Lung (tissue), 12 donors: ENCODE measurements around the gene MSL1. TPM values are rescaled to one million over a fixed set of nuclear protein-coding genes. Genes with fewer than 3 reads are reported as not detected.

Experiments used
- ATAC-seq: fragments of 200-7000 bp; cut with Tn5 transposase; one replicate; pipeline ENCODE4 v1.9.1; 2020; ENCODE audit warnings: moderate number of reproducible peaks; ENCODE audit not compliant: insufficient read depth, low FRiP score
- DNase-seq, 3 donors: peaks; one replicate each; pipeline ENCODE4 v3.0.0-alpha.2; 2013 to 2017
- H3K27ac ChIP-seq, 2 donors: one replicate each; pipeline ENCODE4 v1.5.1; 2013; ENCODE audit warnings: mild to moderate bottlenecking in 2 of 2, moderate library complexity in 2 of 2, control low read depth in 1 of 2, inconsistent platforms in 1 of 2, low read depth in 1 of 2, low read length in 1 of 2
- H3K27me3 ChIP-seq, 3 donors: one replicate each; pipeline ENCODE4 v1.5.1; 2013; ENCODE audit warnings: low read length in 2 of 3; ENCODE audit not compliant: control insufficient read depth in 3 of 3, insufficient read depth in 3 of 3
- H3K36me3 ChIP-seq, 4 donors: one replicate each; pipeline ENCODE4 v1.5.1; 2013; ENCODE audit warnings: low read length in 4 of 4, mild to moderate bottlenecking in 1 of 4, moderate library complexity in 1 of 4; ENCODE audit not compliant: control insufficient read depth in 4 of 4, insufficient read depth in 4 of 4
- H3K4me1 ChIP-seq, 5 donors: one replicate each; pipeline ENCODE4 v1.5.1; 2013; ENCODE audit warnings: low read length in 5 of 5, mild to moderate bottlenecking in 2 of 5, moderate library complexity in 1 of 5; ENCODE audit not compliant: control insufficient read depth in 5 of 5, insufficient read depth in 5 of 5
- H3K4me3 ChIP-seq: one replicate; pipeline ENCODE4 v1.5.1; 2013; ENCODE audit warnings: mild to moderate bottlenecking, control low read depth, moderate library complexity
- H3K9ac ChIP-seq, 2 donors: one replicate each; pipeline ENCODE4 v1.5.1; 2013; ENCODE audit warnings: low read length in 2 of 2, control low read depth in 1 of 2; ENCODE audit not compliant: insufficient read depth in 1 of 2
- H3K9me3 ChIP-seq, 4 donors: one replicate each; pipeline ENCODE4 v1.5.1; 2013; ENCODE audit warnings: low read length in 3 of 4, mild to moderate bottlenecking in 1 of 4, moderate library complexity in 1 of 4; ENCODE audit not compliant: control insufficient read depth in 4 of 4, insufficient read depth in 3 of 4
- CTCF ChIP-seq: IDR thresholded peaks from 2 replicates; pipeline ENCODE4 v1.5.1; 2012; ENCODE audit warnings: mild to moderate bottlenecking; ENCODE audit errors: control extremely low read depth, extremely low read depth
- WGBS, 2 donors: extraction: QIAGEN DNeasy Blood & Tissue Kit; methylation state at CpG; one replicate each; pipeline ENCODE4 v1.1.7; 2013; 5-methylcytosine and 5-hydroxymethylcytosine counted together
- polyA plus RNA-seq, 2 donors: library from polyadenylated mRNA; stranded (reverse); fragments of 200-250 nt; gene quantifications; one replicate each; pipeline ENCODE4 v1.2.1, GENCODE V29; 2013
- total RNA-seq, 2 donors: library from RNA; depleted of rRNA in 1 of 2; stranded (reverse); fragments of >200 nt in 1 of 2; gene quantifications; one replicate each; pipeline ENCODE4 v1.2.1, GENCODE V29; 2014 to 2021
- donor health status: control.
- donor health status: control.
- donor health status: Bipolar disorder and iron deficiency.
- donor health status: healthy.
- donor health status: DM: yes; HTN: yes; CAD: no.

MSL1 gene
- total and polyA plus RNA-seq, 4 donors, result 73.2 to 111 (median 84.7) TPM

- no peak overlapping the region for H3K9ac ChIP-seq
- H3K9me3 ChIP-seq, result no peaks in the 10 kb centered on the region
- no peak for ATAC-seq
- 83 to 87% methylated on average over 7 of the region's 7 CpGs for WGBS, 2 donors
- no peak for DNase-seq
- no peak for TF ChIP-seq CTCF
- H3K4me1 ChIP-seq, result peaks cover 0 to 6% (median 4%) of the 10 kb centered on the region in 5 donors
- H3K36me3 ChIP-seq, result peaks cover 13 to 21% (median 16%) of the 10 kb centered on the region in 4 donors
- peak overlapping the region in 1 of 2 donors; percentile 76 for H3K27ac ChIP-seq
- no peaks in the 10 kb centered on the region for H3K27me3 ChIP-seq
- H3K4me3 ChIP-seq, result no peak overlapping the region
Observed at GRCh38 chr17:40175928-40176753, 54.4 kb downstream of the MSL1 start.

- Histone ChIP-seq H3K4me3 (no peak overlapping the region), H3K27me3 (no peaks in the 10 kb centered on the region), H3K9me3 (no peaks in the 10 kb centered on the region), H3K4me1 (peaks cover 0 to 6% (median 4%) of the 10 kb centered on the region in 5 donors), H3K36me3 (peaks cover 8 to 15% (median 11%) of the 10 kb centered on the region in 4 donors), H3K27ac (peak overlapping the region in 1 of 2 donors; percentile 76), H3K9ac (no peak overlapping the region)
- DNase-seq (no peak), ATAC-seq (no peak)
- no peak for TF ChIP-seq CTCF
- WGBS, 2 donors, result 72 to 76% methylated on average over 2 of the region's 2 CpGs
Observed at GRCh38 chr17:40176754-40177110, 55.0 kb downstream of the MSL1 start.

GRCh38 chr17:40177275-40177874 is 55.6 kb downstream of the MSL1 start, which contains the start of gene RAPGEFL1:
Gene RAPGEFL1, plus strand, starts transcription at chr17:40177470. Its CDS starts 392 bp downstream, at chr17:40177862.
- H3K4me3 ChIP-seq, result peak within 1 kb of the TSS; percentile 29
- H3K9ac ChIP-seq, result no peak within 1 kb of the TSS
- TF ChIP-seq CTCF, result no peak
- peak; percentile 80 for ATAC-seq
- H3K27me3 ChIP-seq, result no peaks in the 10 kb centered on the region
- 0 to 4% methylated on average over 28 to 57 of the region's 57 CpGs for WGBS, 2 donors
- peaks cover 0 to 6% (median 4%) of the 10 kb centered on the region in 5 donors for H3K4me1 ChIP-seq
- no peaks in the 10 kb centered on the region for H3K9me3 ChIP-seq
- peak within 1 kb of the TSS in 1 of 2 donors; percentile 76 for H3K27ac ChIP-seq
- H3K36me3 ChIP-seq, result peaks cover 2 to 10% (median 7%) of the 10 kb centered on the region in 4 donors
- DNase-seq, result peak; percentile 71 to 82 (median 77)
